Measurements from ENCODE around the gene DAGLA.

DAGLA gene

GRCh38 chr11:61778357-61778886 lies 98.2 kb downstream of the DAGLA start:
- DNase-seq (ENCODE audit: low read depth, low spot score), result no peak

GRCh38 chr11:61778920-61779650 lies 98.9 kb downstream of the DAGLA start:
- no peak for DNase-seq (ENCODE audit: low read depth, low spot score)

- DNase-seq (ENCODE audit: low read depth, low spot score), result no peak
These were observed 99.7 kb downstream of the DAGLA start for GRCh38 chr11:61779666-61780525.

- DNase-seq (ENCODE audit: low read depth, low spot score), result no peak
These were observed 100.5 kb downstream of the DAGLA start for GRCh38 chr11:61780581-61781162.

GRCh38 chr11:61781585-61781984 lies 101.4 kb downstream of the DAGLA start:
- DNase-seq (ENCODE audit: low read depth, low spot score), result no peak

- DNase-seq (ENCODE audit: low read depth, low spot score), result no peak
These were observed 102.1 kb downstream of the DAGLA start for GRCh38 chr11:61782299-61782698.

- peak; percentile 80 for DNase-seq (ENCODE audit: low read depth, low spot score)
These were observed 102.7 kb downstream of the DAGLA start for GRCh38 chr11:61782841-61783240.

GRCh38 chr11:61783717-61784505 lies 103.7 kb downstream of the DAGLA start:
- no peak for DNase-seq (ENCODE audit: low read depth, low spot score)

- no peak for DNase-seq (ENCODE audit: low read depth, low spot score)
These were observed 104.3 kb downstream of the DAGLA start for GRCh38 chr11:61784506-61784805.

GRCh38 chr11:61785837-61786402 lies 105.7 kb downstream of the DAGLA start:
- no peak for DNase-seq (ENCODE audit: low read depth, low spot score)

GRCh38 chr11:61787928-61788491 lies 107.8 kb downstream of the DAGLA start:
- DNase-seq (ENCODE audit: low read depth, low spot score), result peak; percentile 78

- peak; percentile 77 for DNase-seq (ENCODE audit: low read depth, low spot score)
These were observed 111.6 kb downstream of the DAGLA start for GRCh38 chr11:61791737-61792309.

- peak; percentile 96 for DNase-seq (ENCODE audit: low read depth, low spot score)
These were observed 112.3 kb downstream of the DAGLA start, which contains the start of the genes FEN1 and TMEM258 for GRCh38 chr11:61792310-61793082. Gene FEN1 (plus strand): TSS chr11:61792911. CDS start chr11:61795362, 2,451 bp downstream. Gene TMEM258 (minus strand): TSS chr11:61792599. CDS start chr11:61792558, 41 bp downstream.

GRCh38 chr11:61793083-61793828 lies 113.1 kb downstream of the DAGLA start:
- no peak for DNase-seq (ENCODE audit: low read depth, low spot score)

GRCh38 chr11:61793829-61794204 lies 113.6 kb downstream of the DAGLA start:
- DNase-seq (ENCODE audit: low read depth, low spot score), result no peak

GRCh38 chr11:61794579-61794978 lies 114.4 kb downstream of the DAGLA start:
- no peak for DNase-seq (ENCODE audit: low read depth, low spot score)

- DNase-seq (ENCODE audit: low read depth, low spot score), result no peak
These were observed 115.3 kb downstream of the DAGLA start for GRCh38 chr11:61795459-61795858.

GRCh38 chr11:61795876-61796526 lies 115.8 kb downstream of the DAGLA start:
- DNase-seq (ENCODE audit: low read depth, low spot score), result no peak
